ENCODE results near the gene ATP5PO.
A peak's percentile ranks its signal among the peaks of the same experiment; 100 is the strongest.

Gene ATP5PO

DNA sequence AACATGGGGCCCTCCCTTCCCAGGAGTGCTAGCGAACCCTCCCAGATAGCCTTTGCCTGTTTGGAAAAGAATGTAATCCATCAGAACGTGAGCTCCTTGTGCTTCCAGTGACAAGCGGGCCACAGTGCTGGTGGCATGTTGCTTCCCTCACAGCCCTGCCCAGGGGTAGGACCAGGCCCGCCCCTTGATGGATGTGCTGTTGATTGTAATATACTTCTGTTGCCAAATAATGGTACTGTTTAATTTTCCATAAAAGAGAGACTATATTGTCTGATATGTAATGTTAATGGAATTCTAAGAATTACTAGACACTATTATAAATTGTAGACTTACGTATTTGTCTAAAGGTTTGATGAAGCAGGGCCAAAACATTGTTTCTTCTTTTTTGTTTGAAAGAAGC, 16.4 kb downstream of the ATP5PO start:
- DNase-seq (ENCODE audit: low read depth in 2 of 2) = no peak

DNA sequence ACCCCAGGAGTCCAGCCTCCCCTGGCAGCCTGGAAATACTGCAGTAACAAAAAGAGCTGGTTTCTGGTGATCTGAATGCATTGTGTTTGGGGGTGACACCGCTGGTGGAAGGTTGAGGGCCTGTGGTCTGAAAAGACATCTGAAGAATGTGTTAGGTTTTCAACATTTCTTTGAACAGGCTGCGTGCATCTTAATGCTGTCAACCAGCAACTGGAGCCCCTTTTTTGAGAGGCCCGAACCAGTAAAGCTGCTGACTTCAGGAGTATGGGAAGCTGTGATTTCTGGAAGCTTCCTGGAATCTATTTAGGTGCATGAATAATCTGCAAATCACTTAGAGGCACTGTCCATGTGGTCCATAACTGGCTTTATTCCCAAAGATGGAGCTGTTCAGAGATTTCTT, 17.0 kb downstream of the ATP5PO start:
- no peak for DNase-seq (ENCODE audit: low read depth in 2 of 2)

- DNase-seq (ENCODE audit: low read depth in 2 of 2) = no peak
These were observed 17.9 kb downstream of the ATP5PO start for GRCh38 chr21:33897739-33898138.

GRCh38 chr21:33897098-33897497, 18.5 kb downstream of the ATP5PO start:
- no peak for DNase-seq (ENCODE audit: low read depth in 2 of 2)

GRCh38 chr21:33896691-33897090, 18.9 kb downstream of the ATP5PO start:
- no peak for DNase-seq (ENCODE audit: low read depth in 2 of 2)

DNA sequence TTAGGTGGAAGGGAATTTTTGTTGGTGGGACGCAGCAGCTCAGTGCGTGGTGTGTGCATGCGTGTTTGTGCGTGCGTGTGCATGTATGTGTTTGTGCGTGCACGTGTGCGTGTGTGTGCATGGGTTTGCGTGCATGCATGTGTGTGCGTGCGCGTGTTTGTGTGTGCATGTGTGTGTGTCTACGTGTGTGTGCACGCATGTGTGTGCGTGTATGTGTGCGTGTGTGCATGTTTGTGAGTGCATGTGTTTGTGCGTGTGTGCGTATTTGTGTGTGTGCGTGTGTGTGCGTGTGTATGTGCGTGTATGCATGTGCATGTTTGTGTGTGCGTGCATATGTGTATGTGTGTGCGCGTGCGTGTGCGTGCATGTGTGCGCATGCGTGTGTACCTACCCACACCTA, 20.2 kb downstream of the ATP5PO start:
- no peak for DNase-seq (ENCODE audit: low read depth in 2 of 2)

GRCh38 chr21:33894736-33895288, 20.8 kb downstream of the ATP5PO start:
- peak; percentile 57 to 61 for DNase-seq (ENCODE audit: low read depth in 2 of 2)

DNA sequence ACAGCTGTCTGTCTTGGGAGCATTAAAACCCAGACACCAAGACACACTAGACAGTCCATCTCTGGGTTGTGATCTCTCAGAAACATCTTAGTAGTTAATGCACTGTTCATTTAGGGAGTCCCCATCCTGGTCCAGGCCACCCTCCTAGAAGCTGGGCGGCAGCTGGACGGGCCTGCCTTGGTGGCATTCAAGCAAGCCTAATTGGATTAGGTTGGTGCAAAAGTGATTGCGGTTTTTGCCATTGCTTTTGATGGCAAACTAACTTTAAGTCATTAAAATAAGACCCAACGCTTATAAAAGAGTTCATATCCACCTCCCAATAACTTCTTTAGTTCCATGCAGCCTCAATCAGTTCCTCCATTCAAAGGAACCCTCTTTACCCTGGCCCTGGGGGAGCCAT, 21.7 kb downstream of the ATP5PO start:
- DNase-seq (ENCODE audit: low read depth in 2 of 2) = no peak

DNA sequence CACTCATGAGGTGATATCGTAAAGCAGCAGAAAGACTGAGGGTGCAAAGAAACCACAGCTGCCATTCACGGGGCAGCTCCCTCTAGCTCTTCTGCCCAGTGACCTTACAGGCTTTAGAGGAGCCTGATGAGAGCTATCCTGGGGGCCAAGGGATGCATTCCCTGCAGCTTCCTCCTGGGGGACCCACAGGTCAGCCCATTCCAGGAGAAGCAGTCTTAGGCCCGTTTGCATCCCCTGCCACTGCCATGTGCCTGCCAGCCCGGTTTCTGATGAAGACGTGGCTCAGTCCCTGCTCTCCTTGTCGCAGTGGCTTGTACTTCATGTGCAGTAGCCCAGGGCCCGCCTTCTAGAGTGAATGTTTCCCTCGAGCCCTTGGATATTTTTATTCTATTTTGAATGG, 22.8 kb downstream of the ATP5PO start:
- DNase-seq (ENCODE audit: low read depth in 2 of 2) = no peak

DNA sequence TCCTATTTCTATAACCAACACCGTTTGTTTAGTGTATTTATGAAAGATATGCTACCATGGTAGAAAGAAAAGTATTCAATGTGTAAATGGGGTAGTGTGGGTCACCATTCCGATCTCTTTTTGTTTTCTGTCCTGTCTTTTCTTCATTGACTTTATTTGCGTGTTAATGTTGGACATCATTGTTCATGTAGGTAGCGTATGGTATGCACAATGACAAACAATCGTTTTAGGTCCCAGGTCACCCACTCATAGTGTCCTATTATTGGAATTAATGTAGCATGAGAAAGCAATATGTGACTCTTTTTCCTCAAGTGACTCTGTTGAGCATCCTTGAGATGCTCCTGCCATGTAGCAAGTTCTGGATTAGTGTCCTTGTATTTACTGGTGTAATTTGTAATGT, 25.4 kb downstream of the ATP5PO start:
- DNase-seq (ENCODE audit: low read depth in 2 of 2) = no peak

DNA sequence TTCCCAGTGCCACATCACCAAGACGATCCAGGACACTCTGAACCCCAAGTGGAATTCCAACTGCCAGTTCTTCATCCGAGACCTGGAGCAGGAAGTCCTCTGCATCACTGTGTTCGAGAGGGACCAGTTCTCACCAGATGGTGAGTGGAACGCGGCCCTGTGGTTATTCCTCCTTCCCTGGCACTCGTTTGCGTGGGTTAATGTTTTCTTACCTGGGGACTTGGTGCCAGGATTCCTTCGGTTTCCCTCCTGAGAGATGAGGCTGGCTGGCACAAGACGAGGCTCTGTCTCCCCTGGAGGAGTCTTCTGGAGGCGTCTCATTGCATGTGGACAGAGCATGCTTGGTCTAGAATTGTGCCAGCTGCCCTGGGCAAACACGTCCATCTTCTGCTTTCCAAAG, 29.3 kb downstream of the ATP5PO start:
- DNase-seq (ENCODE audit: low read depth in 2 of 2) = no peak

- no peak for DNase-seq (ENCODE audit: low read depth in 2 of 2)
These were observed 30.5 kb downstream of the ATP5PO start for GRCh38 chr21:33885172-33885514.

GRCh38 chr21:33884376-33885171, 31.0 kb downstream of the ATP5PO start:
- no peak for DNase-seq (ENCODE audit: low read depth in 2 of 2)

- no peak for DNase-seq (ENCODE audit: low read depth in 2 of 2)
These were observed 32.5 kb downstream of the ATP5PO start for GRCh38 chr21:33883118-33883517.

DNA sequence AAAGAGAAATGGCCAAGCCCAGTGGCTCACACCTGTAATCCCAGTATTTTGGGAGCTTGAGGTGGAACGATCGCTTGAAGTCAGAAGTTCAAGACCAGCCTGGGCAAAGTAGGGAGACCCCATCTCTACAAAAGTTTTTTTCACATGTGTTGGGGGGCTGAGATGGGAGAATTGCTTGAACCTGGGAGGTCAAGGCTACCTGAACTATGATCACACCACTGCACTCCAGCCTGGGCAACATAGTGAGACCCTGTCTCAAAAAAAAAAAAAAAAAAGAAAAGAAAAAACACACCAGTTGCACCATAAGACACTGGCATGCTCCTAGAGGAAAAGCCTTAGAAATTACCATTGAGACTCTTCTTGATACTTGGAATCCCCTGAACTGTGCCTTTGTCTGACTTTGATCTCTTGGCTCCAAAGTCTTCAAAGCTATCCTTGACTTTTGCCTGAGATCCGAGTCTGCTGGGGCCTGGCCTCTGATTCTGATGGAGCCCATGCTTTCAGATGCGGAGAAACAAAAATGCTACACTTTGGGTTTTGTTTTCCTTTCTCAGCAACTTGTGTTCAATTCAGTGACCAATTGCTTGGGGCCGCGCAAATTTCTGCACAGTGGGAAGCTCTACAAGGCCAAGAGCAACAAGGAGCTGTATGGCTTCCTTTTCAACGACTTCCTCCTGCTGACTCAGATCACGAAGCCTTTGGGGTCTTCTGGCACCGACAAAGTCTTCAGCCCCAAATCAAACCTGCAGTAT, 33.7 kb downstream of the ATP5PO start:
- no peak for DNase-seq (ENCODE audit: low read depth in 2 of 2)

DNA sequence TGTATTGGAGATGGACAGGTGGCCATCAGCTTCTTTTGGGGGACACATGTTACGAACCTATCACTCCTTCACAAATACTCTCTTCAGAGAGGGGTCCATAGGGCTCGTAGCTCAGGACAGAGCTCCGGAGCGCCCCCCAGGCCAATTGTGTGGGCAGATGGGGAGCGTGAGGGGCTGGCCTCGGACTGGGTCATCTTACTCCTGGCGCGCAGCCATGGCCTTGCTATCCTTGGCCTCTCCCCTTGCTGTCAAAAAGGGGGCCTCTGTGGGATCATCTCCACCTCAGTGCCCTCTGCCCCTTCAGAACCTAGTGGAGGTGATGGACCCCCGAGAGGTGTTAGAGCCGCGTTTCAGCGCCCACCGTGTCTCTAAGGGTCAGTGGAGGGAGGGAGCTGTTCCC, 35.0 kb downstream of the ATP5PO start:
- DNase-seq (ENCODE audit: low read depth in 2 of 2) = no peak

GRCh38 chr21:33878824-33879223, 36.8 kb downstream of the ATP5PO start:
- DNase-seq (ENCODE audit: low read depth in 2 of 2) = no peak

- no peak for DNase-seq (ENCODE audit: low read depth in 2 of 2)
These were observed 40.4 kb downstream of the ATP5PO start for GRCh38 chr21:33875026-33875695.

- DNase-seq (ENCODE audit: low read depth in 2 of 2) = no peak
These were observed 41.4 kb downstream of the ATP5PO start for GRCh38 chr21:33874161-33874560.

DNA sequence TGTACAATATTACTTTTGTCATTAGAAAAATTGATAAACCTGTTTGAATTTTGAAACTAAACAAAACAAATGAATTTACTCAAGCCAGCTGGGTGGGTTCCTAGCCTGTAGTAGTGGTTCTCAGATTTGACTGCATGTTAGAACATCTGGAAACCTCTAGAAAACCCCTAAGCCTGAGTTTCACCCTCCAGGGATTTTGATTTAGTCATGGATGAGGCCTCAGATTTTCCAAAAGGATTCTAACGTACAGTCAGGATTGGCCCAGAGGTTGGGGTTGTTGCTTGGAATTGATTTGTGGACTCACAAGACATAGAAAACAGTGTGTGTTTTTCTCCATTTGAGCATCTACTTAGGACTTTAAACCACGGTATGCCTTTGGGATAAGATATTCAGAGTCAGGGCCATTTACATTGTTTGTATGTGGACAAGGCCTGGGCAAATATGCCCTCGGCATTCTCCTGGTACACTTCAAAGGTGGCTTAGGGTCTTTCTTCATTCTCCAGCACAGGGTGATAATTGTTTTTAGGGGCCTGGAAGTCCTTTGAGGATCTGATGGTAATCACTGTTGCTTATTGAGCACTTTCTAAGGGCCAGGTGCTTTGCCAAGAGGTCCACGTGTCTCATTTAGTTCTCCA, 42.6 kb downstream of the ATP5PO start:
- no peak for DNase-seq (ENCODE audit: low read depth in 2 of 2)

DNA sequence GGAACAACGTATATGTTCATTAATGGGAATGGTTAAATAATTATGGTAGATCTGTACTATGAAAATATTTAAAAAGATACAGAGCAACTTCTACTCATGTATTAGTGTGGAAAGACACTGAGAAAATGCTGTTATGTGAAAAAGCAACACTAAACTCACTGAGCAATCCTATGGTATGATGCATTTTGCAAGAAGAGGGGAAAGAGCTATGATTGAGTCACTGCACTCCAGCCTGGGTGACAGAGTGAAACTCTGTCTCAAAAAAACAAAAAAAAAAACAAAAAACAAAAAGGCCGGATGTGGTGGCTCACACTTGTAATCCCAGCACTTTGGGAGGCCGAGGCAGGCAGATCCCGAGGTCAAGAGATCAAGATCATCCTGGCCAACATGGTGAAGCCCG, 44.4 kb downstream of the ATP5PO start:
- DNase-seq (ENCODE audit: low read depth in 2 of 2) = no peak

DNA sequence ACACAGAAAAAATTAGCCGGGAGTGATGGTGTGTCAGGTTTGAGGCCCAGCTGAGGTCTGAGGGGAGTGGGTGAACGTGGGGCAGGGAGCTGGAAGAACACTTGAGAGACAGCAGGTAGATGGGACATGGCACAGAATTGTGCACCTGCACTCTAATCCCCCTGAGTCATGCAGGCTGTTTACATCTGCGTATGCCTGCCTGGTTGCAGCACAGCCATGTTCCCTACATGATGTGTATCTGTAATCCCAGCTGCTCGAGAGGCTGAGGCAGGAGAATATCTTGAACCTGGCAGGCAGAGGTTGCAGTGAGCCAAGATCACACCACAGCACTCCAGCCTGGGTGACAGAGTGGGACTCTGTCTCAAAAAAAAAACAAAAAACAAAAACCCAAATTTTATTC, 44.8 kb downstream of the ATP5PO start:
- DNase-seq (ENCODE audit: low read depth in 2 of 2) = no peak

Data from stimulated activated CD4-positive, alpha-beta T cell treated with anti-CD3 and anti-CD28 coated beads, Interleukin-1b, Interleukin-23, amount 100 ng/mL, for 4 hours (primary cell).